GM19468 (cell line): ENCODE data around the gene LCOR.
"Not testable (repeated sequence)": the region's sequence is repeated elsewhere in the genome, so short reads cannot be mapped to it uniquely, and the experiment has no call there.

ENCODE experiments used
- ATAC-seq: cut with Tn5 transposase; IDR thresholded peaks from one replicate; pipeline ENCODE4 v1.9.1; 2021; ENCODE audit warnings: mild to moderate bottlenecking, moderate library complexity, moderate number of reproducible peaks; ENCODE audit not compliant: unreplicated experiment; ENCODE audit errors: extremely low read depth

LCOR gene

DNA sequence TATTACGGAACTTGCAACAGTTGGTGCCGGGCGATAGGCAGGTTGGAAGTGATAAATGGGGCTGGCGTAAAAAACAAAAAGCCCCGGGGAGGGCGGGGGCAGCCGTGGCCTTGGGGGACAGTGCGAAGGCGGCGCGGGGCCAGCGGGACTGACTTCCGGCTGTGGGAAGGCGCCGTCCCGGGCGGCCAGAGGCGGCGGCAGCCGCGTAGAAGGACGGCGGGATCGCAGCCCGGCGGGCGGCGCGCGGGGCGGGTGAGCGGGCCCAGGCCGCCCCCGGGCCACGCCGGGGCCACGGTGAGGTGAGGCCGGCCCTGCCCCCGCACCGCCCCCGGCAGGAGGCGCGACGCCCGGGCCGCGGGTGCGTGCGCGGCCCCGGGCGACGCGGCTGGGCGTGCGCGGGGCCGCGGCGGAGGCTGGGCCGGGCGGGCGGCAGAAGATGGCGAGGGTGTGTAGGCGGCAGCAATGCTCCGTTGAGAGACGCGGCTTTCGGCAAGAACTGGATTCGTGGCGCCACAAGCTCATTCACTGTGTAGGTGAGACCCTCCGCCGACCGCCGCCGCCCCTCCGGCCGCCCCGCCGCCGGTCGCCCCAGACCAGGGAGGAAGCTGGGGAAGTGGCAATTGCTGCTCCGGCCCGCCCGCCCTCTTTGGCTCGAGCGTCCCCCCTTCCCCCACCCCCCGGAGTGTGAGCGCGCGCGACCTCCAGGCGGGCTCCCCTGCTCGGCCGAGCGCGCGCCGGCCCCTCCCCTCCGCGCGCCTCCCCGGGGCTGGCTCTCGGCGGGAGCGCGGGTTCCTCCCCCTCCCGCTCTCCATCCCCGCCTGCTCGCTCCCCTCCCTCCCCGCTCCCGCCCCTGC, at the start of gene LCOR:
Gene LCOR (plus strand): TSS at position 432 of the 854 bp plus-strand sequence. CDS start 116,760 bp downstream, outside the sequence.
- peak; percentile 27 for ATAC-seq

GRCh38 chr10:96784253-96784652, 47.8 kb upstream of the LCOR start:
- ATAC-seq, result no peak

DNA sequence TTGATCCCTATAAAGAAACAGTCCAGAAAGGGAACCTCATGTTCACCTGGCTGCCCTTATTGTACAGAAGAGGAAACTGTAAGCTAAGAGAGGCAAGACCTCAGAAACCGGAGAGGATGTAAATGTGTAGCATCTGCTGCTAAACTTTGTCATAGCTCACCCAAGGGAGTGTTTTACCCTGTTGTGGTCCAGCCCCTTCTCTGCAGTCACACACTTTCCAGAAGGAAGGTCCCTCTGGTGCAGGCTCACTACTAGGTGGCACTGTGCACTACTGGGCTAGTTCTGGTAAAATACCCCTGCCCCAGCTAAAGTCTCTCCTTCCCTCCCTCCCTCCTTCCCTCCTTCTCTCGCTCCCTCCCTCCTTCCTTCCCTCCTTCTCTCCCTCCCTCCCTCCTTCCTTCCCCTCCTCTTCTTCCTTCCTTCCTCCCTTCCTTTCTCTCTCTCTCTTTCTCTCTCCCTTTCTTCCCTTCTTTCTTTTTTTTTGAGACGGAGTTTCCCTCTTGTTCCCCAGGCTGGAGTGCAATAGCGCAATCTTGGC, 42.5 kb upstream of the LCOR start:
- ATAC-seq, result peak; percentile 39

DNA sequence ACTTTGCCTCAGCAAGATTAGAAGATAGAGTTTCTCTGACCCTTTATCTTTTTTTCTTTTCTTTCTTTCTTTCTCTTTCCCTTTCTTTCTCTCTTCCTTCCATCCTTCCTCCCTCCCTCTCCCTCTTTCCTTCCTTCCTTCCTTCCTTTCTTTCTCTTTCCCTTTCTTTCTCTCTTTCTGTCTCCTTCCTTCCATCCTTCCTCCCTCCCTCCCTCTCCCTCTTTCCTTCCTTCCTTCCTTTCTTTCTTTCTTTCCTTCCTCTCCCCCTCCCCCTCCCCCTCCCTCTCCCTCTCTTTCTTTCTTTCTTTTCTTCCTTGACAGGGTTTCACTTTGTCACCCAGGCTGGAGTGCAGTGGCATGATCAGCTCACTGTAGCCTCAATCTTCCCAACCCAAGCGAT, 40.2 kb upstream of the LCOR start:
- ATAC-seq, result no peak

DNA sequence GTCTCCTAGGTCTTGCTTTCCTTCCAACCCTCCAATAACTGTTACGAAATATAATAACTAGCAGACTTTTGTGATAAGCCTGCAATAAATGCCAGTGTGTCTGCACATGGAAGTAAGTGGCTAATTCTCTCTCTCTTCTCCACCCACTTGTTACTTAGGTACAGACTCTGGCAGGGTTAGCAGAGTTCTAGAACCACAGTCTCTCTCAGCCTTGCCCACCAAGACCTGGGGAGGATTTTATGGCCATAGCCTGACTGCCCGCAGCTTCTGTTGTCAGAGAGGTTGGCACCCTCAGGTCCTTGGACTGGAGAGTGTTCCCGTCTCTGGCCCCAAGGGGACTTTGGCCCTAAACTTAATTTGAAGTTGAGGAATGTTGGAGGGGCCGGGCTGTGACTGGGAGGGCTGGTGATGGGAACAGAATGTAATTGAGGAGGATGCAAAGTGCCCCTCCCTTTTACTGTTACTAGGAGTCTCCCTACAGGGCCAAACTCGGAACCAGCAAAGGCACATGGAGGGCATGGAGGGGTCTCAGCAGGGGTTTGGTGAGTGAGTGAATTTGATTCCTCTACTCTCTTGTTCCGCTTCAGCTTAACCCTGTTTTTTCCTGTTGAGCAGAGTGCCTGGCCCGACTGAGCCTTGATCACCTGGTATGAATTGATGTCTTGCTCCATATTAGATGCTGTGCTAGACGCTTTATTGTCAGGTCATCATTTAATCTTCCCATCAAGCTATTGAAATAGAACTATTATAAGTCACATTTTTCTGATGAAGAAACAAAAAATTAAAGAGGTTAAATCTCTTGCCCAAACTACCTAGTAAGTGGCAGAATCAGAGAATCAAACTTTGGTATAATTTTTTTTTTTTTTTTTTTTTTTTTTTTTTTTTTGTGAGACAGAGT, 37.0 kb upstream of the LCOR start:
- no peak for ATAC-seq

GRCh38 chr10:96797485-96797884, 34.6 kb upstream of the LCOR start:
- no peak for ATAC-seq

GRCh38 chr10:96803288-96803664, 28.8 kb upstream of the LCOR start:
- ATAC-seq, result no peak

GRCh38 chr10:96814264-96814663, 17.8 kb upstream of the LCOR start:
- no peak for ATAC-seq

DNA sequence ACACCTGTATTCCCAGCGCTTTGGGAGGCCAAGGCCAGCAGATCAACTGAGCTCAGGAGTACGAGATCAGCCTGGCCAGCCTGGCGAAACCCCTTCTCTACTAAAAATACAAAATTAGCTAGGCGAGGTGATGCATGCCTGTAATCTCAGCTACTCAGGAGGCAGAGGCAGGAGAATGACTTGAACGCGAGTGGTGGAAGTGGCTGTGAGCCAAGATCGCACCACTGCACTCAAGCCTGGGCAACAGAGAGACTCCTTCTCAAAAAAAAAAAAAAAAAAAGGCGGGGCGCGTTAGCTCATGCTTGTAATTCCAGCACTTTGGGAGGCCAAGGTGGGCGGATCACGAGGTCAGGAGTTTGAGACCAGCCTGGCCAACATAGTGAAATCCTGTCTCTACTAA, 13.1 kb upstream of the LCOR start:
- not testable (repeated sequence) for ATAC-seq

- ATAC-seq, result no peak
Measured at GRCh38 chr10:96820765-96821164, 11.3 kb upstream of the LCOR start.

- no peak for ATAC-seq
Measured at GRCh38 chr10:96826438-96826837, 5.7 kb upstream of the LCOR start.

DNA sequence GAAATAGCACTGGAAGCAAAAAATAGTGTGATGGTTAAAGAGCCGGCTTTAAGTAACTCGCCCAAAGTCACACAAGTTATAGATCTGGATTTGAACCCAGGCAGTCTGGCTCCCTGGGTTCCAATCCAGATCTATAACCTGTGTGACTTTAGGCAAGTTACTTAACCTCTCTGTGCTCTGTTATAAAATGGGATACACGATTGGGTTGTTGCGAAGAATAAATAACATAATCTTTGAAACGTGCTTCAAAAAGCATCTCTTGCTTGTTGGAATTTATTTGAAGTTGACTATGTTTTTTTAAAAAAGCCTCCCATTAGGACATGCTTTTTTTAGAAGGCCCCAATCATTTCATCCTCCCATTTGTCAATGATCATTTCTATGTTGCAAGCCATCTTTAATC, 3.5 kb upstream of the LCOR start:
- no peak for ATAC-seq

- no peak for ATAC-seq
Measured at GRCh38 chr10:96829029-96829773, 2.9 kb upstream of the LCOR start.

DNA sequence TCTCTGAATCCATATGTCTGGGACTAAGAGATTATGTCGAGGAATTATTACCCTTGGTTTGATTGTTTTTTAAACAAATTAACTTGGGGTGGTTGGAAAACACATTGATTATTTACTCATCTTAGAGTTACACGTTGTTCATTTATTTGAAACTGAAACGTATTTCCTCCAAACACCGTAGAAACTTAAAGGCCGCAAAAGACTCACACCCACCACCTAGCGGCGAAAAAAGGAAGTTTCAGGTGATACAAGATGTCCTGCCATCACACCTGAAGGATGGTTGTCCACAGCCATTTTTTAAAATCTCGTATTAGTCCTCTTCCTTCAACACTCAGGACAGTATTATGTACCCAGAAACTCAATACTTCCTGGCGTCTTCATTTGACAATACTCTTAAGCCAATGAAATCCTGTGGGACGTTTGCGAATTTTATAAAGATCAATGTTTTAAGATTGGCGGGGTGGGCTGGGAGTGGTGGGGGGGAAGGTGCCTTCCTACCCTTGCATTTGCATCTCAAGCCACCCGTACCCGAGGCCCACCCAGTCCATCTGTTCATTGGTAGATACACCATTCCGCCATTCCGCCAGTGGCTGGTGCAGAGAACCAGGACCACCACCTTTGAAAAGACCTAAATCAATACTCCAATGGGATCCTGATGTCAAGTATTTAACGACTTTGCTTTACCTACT, 1.4 kb upstream of the LCOR start:
- no peak for ATAC-seq

DNA sequence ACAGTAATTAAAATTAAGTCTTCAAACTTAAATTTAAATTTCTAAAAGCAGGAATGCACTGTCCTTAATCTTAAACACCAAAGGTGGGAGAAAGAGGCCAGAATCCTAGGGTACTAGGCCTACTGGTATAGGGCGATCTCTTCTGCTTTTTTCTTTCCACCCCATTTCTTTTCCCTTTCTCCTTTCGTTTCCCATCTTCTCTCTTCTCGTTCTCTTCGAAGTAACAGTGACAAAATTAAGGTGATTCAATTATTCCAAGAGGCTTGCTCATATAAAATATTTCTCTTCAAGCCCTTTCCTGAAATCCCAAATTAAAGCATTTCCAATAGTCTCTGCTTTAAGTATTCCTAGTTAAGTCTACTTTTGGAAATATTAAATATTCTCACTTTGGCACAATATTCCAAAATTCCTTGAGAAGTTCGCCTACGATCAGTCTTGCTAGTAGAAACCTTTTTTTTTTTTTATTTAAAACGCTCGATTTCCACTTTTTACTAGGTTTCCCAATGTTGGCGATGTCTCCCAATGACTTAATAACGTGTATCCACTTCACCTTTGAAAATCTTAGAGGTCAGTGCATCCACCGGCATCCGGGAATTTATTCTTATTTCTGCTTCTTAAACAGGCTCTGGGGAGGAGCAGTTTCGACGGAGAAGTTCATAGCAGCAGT, 765 bp upstream of the LCOR start:
- no peak for ATAC-seq

GRCh38 chr10:96832721-96833219, 672 bp downstream of the LCOR start:
- peak; percentile 17 for ATAC-seq

- ATAC-seq, result no peak
Measured at GRCh38 chr10:96833220-96834001, 1.3 kb downstream of the LCOR start.

DNA sequence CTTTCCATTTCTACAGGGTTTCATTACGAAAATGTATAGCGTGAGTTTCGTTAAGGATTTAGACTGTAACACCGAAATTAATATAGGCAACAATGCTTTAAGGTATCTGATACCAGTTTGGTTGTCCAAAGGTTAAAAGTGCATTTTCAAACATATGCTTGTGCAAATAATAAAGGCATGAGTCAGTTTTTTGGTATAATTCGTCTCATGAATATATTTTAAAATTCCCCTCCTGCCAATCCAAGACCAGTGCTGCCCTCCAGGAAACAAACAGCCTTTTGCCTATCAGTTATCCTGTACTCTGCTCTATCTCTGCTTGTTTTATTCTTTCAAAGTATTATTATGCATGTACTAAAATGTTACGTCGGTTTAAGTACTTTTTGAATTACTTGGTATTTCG, 2.0 kb downstream of the LCOR start:
- ATAC-seq, result no peak
